Chondrocyte (in vitro differentiated cells): ENCODE data around the gene MLST8. TPM values are rescaled to one million over a fixed set of nuclear protein-coding genes. Genes with fewer than 3 reads are reported as not detected.

ENCODE experiments used
- DNase-seq: peaks from one replicate; pipeline ENCODE4 v3.0.0; 2021; ENCODE audit warnings: mixed read lengths, low spot score
- H3K27ac Mint-ChIP-seq: one replicate; pipeline ENCODE4 v1.8.0; 2021; ENCODE audit warnings: mild to moderate bottlenecking, moderate library complexity, mixed read lengths; ENCODE audit not compliant: unreplicated experiment
- H3K27me3 Mint-ChIP-seq: 2 replicates; pipeline ENCODE4 v1.8.0; 2021; ENCODE audit warnings: low read depth, mixed read lengths
- H3K36me3 Mint-ChIP-seq: 2 replicates; pipeline ENCODE4 v1.8.0; 2021; ENCODE audit warnings: low read depth, mixed read lengths
- H3K4me1 Mint-ChIP-seq: 2 replicates; pipeline ENCODE4 v1.8.0; 2021; ENCODE audit warnings: low read depth, mild to moderate bottlenecking, mixed read lengths
- H3K4me3 Mint-ChIP-seq: one replicate; pipeline ENCODE4 v1.8.0; 2021; ENCODE audit warnings: mild to moderate bottlenecking, moderate library complexity, mixed read lengths; ENCODE audit not compliant: unreplicated experiment
- H3K9me3 Mint-ChIP-seq: 2 replicates; pipeline ENCODE4 v1.8.0; 2021; ENCODE audit warnings: low read depth, mixed read lengths
- total RNA-seq: library from RNA; stranded (reverse); gene quantifications from 3 replicates; pipeline ENCODE4 v1.2.1, GENCODE V29; 2021
- TF ChIP-seq, protein P1 (sequence below): fragments of 200-600 bp; sonication (generic); IDR thresholded peaks from 2 replicates; pipeline ENCODE4 v1.5.0; 2021; ENCODE audit warnings: antibody characterized with exemption, mild to moderate bottlenecking, moderate library complexity

The MLST8 gene
- total RNA-seq, 1 donor from 2014 or later: 37.1 TPM

- Mint-ChIP-seq H3K27me3 (no peaks in the 10 kb centered on the region), H3K4me3 (no peak overlapping the region), H3K4me1 (no peaks in the 10 kb centered on the region), H3K27ac (no peak overlapping the region), H3K36me3 (peaks cover 17% of the 10 kb centered on the region), H3K9me3 (no peaks in the 10 kb centered on the region)
- TF ChIP-seq, protein P1, sequence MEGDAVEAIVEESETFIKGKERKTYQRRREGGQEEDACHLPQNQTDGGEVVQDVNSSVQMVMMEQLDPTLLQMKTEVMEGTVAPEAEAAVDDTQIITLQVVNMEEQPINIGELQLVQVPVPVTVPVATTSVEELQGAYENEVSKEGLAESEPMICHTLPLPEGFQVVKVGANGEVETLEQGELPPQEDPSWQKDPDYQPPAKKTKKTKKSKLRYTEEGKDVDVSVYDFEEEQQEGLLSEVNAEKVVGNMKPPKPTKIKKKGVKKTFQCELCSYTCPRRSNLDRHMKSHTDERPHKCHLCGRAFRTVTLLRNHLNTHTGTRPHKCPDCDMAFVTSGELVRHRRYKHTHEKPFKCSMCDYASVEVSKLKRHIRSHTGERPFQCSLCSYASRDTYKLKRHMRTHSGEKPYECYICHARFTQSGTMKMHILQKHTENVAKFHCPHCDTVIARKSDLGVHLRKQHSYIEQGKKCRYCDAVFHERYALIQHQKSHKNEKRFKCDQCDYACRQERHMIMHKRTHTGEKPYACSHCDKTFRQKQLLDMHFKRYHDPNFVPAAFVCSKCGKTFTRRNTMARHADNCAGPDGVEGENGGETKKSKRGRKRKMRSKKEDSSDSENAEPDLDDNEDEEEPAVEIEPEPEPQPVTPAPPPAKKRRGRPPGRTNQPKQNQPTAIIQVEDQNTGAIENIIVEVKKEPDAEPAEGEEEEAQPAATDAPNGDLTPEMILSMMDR: no peak
- no peak for DNase-seq
These were observed 30.7 kb upstream of the MLST8 start for GRCh38 chr16:2174396-2175131.

GRCh38 chr16:2175454-2175853 is 29.8 kb upstream of the MLST8 start:
- Mint-ChIP-seq H3K36me3 (peaks cover 17% of the 10 kb centered on the region), H3K9me3 (no peaks in the 10 kb centered on the region), H3K4me3 (no peak overlapping the region), H3K27ac (no peak overlapping the region), H3K27me3 (no peaks in the 10 kb centered on the region), H3K4me1 (no peaks in the 10 kb centered on the region)
- TF ChIP-seq, protein P1: no peak
- DNase-seq: no peak

DNA sequence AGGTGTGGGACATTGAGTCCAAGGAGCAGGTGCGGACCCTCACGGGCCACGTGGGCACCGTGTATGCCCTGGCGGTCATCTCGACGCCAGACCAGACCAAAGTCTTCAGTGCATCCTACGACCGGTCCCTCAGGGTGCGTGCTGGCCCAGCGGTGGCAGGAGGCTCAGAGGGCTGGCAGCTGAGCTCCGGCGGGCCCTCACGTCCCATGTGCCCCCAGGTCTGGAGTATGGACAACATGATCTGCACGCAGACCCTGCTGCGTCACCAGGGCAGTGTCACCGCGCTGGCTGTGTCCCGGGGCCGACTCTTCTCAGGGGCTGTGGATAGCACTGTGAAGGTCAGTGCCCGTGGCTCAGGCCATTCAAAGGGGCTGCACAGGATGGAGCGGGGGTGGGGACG is 29.2 kb upstream of the MLST8 start:
- no peak for DNase-seq
- H3K27me3 Mint-ChIP-seq: no peaks in the 10 kb centered on the region
- H3K36me3 Mint-ChIP-seq: peaks cover 17% of the 10 kb centered on the region
- TF ChIP-seq, protein P1: no peak
- no peak overlapping the region for H3K27ac Mint-ChIP-seq
- no peak overlapping the region for H3K4me3 Mint-ChIP-seq
- no peaks in the 10 kb centered on the region for H3K9me3 Mint-ChIP-seq
- H3K4me1 Mint-ChIP-seq: no peaks in the 10 kb centered on the region

DNA sequence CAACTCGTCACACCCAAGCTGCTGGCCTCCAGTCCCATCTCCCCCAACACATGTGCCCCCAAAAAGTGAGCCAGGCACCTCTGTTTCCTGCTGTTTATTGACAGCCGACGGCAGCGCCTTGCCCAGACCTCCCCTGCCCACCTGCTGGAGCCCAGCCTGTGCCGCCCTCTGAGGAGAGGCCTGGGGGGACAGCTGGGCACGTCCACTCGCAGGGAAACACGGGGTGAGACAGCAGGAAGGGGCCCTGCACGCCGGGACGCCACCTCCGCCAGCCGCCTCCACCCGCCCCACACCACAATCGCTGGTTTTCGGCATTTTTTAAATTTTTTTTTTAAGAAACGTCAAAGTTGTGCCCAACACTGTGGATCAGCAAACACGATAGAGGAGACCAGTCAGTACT is 28.2 kb upstream of the MLST8 start:
- DNase-seq: no peak
- Mint-ChIP-seq H3K4me3 (no peak overlapping the region), H3K9me3 (no peaks in the 10 kb centered on the region), H3K27ac (no peak overlapping the region), H3K36me3 (peaks cover 15% of the 10 kb centered on the region), H3K27me3 (no peaks in the 10 kb centered on the region), H3K4me1 (no peaks in the 10 kb centered on the region)
- TF ChIP-seq, protein P1: no peak

GRCh38 chr16:2177561-2177960 is 27.7 kb upstream of the MLST8 start:
- no peak for DNase-seq
- H3K4me3 Mint-ChIP-seq: no peak overlapping the region
- H3K27me3 Mint-ChIP-seq: no peaks in the 10 kb centered on the region
- no peak overlapping the region for H3K27ac Mint-ChIP-seq
- no peaks in the 10 kb centered on the region for H3K4me1 Mint-ChIP-seq
- TF ChIP-seq, protein P1: no peak
- H3K9me3 Mint-ChIP-seq: no peaks in the 10 kb centered on the region
- peaks cover 16% of the 10 kb centered on the region for H3K36me3 Mint-ChIP-seq
